HG03139 (cell line): ENCODE measurements around the gene TCF4.

Source experiments
- ATAC-seq: cut with Tn5 transposase; IDR thresholded peaks from one replicate; pipeline ENCODE4 v1.9.1; 2021; ENCODE audit not compliant: unreplicated experiment

TCF4 gene

DNA sequence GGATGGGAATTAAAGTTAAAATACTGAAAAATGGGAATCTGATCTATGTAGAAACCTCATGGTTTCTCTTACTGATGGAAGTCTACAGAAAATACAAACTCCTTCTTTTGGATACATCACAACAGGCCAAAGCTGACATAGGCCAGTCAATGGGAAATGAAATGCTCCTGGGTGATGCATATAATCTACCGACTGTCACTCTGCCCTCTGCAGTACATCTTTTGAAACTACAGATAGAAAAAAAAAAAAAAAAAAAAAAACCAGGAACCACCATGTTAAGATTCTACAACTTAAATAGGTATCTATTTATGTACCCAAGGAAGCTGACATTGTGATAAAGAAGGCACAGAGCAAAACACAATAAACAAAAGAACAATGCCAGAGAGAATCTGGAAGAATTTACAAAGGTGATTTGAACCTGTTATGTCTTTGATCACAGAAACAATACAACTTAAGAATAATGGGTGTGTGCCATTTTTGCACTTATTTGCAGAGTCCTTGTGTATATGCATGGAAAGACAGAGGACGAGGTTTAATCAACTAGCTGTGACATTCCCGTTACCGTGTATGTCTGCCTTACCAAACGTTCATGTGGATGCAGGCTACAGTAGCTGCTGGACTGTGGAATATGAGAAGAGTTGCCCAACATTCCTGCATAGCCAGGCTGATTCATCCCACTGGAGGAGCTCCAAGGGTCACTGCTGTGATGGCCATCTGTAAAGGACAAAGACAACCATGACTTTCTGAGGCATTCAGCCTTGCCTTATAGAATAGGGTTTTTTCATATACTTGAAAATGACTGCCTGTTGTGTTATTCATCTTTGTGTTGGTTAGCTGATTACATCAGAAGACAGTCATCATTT is 312.7 kb downstream of the TCF4 start:
- no peak for ATAC-seq

DNA sequence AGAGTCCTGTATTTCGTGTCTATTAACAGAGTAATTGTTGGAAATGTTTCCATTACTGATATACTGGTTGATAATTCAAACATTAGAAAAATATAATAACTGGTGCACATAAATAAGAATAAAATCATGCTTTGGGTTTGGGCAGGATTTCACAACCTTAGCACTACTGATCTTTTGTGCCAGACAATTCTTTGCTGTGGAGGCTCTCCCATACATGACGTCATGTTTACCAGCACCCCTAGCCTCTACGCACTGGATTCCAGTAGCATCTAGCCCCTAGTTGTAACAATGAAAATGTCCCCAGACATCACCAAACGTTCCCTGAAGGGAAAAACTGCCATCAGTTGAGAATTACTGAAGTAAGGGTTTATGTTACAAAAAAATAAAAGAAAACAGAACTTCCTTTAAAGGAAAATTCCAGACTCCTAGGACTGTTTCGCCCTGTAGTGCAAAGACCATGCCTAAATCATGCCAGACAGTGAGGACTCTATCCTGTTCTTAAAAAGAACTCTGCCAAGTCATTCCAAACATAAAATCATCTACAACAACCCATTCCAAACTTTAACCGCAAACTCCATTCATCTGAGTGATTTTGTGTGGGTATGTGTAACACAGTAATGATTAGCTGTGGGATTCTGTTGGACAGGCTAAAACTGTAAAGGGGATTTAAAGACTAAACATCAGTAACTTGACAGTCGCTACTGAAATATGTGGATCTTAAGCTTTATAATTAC is 315.3 kb downstream of the TCF4 start:
- no peak for ATAC-seq

DNA sequence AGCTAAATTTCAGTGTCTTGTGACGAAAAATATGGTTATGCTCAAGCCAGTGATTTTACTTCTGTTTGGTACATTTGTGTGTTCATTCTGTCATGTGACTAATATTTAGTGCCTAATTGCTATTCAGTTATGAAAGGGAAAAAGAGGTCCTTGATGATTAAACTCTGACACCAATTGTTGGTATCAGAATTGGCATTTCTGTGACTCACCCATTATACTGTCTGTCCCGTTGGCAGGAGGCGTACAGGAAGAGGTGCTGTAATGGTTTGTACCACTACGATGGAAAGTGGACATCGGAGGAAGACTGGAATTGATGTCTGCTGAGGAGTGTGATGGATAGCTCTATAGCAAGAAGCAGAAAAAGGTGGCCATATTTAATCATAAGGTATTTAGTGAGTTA is 318.4 kb downstream of the TCF4 start:
- no peak for ATAC-seq

DNA sequence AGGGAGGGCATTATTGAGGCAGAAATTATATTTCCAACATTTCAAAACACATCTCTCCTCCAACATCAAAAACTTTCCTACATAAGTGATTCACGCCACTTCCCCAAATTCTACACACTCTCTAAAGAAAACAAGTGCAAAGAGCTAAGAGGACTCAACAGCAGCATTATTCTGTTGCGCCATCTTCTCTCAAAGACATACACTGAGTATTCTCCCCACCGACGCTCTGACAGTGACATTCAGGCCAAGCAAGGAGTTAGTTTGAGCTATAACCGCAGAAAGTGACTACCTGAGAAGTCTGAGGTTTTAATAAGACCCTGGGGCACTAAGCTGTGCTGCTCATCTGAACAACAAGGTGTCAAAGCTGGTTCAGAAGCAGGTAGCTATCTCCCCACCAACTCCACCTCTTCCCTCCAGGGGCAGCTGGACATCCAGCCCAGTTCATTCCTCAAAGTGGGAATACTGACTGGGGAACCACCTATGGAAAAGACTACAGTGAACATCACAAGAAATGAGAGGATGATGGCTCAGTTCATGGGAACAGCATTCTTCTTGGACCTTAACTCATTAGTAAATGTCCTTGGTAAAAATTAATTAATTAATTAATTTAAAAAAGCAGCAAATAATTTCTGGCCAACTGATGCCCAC is 319.2 kb downstream of the TCF4 start:
- peak; percentile 28 for ATAC-seq

DNA sequence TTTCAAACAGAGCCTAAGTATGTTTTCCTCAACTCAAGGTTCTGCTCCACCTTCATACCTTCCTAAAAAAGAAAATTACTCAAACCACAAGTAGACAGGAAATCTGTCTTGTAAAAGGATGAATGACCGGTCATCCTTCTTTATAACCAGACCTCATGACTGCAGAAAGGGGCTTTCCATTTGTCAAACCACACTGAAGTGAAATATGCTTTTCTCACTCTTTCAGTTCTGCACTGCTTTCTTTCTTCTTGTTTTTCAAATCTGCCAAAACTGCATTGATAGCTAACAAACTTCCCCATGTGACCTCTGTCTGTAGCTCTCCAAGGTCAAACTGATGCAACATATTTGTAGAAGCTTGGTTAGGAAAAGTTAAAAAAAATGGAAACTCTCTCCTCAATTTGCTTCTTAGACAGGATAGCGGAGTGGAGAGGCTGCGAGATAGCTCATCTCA is 319.8 kb downstream of the TCF4 start:
- ATAC-seq, result peak; percentile 61

DNA sequence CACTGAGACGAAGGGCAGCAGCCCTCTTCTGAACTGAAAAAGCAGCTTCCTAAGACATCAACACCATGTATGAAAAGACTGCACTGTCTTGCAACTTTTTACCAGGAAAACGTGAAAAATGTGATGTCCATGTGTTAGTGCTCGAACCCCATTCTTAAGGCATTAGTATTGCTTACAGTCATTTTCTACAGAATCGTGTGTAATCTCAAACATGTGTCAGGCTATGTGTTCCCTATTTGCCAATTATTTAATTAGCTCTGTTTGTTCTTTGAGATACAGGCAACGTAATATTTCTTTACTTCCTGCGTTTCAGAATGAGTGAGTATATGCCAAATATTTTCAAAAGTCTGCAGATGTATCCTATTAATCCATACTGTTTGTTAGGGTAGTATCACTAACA is 321.0 kb downstream of the TCF4 start:
- no peak for ATAC-seq

DNA sequence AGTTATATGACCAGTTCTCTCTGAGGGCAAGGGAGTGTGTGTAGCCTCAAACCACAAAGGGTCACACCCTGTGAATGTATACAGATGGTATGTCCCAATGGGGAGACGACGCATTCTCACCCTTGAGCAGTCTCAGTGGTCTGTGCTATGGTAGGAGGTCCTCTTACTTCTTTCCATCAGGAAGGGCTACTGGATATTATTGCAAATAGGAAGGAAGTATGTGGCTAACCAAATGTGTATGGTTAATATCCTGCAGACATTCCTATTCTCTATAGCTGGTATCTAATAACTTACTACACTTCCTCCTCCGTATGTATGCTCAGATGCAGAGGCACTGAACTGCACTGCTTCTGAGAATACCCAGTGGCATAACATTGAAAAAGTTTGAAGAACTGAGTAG is 322.0 kb downstream of the TCF4 start:
- peak; percentile 59 for ATAC-seq

DNA sequence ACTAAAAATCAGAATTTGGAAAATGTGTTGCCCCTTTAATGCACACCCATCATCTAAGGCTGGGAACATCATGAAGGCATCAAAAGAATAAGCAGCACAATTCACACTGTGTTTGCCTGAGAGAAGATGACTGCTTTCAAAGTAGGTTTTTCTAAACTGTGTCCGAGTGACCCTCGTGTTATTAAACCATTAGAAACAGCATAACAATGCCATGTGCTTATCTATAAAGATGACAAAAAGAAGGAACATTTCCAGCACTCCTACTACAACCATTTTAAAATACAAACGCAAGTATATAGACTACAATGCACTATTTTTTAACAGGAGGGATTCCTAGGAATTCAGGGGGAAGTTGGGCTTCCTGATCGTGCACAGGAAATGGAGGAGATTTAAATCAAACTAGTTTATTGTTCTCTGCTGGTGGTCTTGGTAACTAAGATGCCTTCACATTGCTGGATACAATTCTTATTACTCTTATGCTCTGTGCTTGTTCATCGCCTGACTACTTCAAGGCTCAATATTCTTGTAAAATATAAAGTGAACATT is 322.8 kb downstream of the TCF4 start:
- ATAC-seq, result no peak

DNA sequence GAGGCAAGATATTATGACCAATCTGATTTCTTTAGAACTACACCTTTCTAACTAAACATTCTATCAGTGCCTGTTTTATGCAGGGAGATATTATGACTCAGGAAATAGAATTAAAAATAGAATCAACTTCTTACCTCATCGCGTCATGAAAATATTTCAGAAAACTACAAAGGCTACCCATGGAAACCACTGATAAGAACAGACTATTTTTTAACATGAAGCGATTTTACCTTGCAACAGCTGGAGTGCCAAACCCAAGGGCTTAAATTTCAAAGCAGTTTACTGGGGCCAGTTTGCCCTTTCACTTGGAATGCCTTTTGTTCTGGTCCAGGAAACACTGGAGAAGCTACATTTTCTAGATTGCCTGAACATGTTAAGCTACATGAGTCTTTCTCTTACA is 323.9 kb downstream of the TCF4 start:
- ATAC-seq, result no peak

DNA sequence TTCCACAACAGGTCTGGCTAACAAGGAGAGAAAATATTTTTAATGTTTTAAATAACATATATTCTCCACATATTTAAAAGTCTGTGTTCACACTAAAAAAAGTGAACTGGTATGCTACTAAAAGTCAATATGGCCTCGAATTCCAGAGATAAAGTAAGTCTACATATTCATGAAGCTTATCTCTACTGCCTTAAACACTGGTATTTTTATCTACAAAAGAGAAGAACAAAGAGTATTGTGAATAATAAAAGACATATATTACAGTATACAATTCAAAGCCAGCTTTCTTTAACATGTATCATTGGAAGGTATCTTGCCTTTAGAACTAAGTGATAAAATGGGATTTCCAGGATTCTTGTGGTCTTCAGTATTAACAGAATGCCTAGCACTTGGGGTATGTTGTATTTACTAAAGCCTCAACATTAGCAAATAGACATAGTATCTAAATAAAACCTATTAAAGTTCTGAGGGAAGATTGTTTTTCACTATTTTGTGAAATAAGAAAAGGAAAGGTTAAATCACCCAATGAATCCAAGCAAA is 325.9 kb downstream of the TCF4 start:
- ATAC-seq, result no peak

DNA sequence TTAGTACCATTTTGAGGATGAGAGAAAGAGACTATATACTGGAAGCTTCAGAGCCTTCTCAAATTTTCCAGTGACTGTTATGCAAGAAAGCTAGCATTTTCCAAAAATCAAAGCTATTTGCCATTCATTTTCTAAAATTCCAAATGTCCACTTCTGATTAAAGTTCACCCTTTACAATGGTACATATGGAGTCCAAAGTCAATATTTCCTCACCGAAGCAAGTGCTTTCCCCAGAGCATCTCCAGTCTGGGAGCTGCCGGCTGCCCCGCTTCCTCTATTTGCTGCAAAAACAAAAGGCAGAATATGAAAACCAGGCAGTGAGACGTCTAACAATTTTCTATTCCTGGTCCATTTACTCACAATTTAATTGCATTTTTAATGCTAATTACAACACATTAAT is 326.7 kb downstream of the TCF4 start:
- ATAC-seq, result no peak

DNA sequence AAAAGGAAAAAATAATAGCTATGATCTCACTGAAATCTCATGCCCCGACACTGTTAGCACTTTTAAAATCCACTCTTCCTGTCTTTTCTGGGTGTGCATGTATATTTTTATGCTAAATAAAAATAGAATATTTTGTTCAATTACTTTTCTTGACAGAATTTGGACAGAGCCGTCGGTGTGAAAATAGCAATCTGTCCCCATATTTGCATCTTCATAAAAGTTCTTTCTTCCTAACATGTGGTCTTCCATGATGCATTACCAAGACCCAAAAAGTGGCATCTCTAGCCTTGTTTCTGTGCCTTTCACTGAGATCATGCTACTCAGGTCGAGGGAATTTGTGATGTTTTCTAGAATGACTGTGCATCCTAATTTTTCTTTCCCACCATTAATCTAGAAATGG is 329.9 kb downstream of the TCF4 start:
- ATAC-seq, result no peak

DNA sequence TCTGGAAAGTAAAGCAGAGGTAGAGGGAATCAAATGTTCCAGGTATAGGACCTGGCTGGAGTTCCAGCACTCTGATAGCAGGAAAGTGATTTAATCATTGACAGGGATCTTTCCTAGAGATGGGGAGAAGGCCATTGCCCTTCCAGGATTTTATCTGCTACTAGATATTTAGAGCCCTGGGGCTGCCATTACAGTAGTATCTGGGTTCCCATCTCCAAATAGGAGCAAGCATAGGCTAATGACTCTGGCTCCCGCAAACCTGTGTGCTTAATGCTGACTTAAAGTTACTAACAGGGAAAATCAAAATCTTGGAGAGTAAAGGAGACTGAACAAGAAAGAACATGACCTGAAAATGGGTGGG is 331.1 kb downstream of the TCF4 start:
- ATAC-seq, result no peak

DNA sequence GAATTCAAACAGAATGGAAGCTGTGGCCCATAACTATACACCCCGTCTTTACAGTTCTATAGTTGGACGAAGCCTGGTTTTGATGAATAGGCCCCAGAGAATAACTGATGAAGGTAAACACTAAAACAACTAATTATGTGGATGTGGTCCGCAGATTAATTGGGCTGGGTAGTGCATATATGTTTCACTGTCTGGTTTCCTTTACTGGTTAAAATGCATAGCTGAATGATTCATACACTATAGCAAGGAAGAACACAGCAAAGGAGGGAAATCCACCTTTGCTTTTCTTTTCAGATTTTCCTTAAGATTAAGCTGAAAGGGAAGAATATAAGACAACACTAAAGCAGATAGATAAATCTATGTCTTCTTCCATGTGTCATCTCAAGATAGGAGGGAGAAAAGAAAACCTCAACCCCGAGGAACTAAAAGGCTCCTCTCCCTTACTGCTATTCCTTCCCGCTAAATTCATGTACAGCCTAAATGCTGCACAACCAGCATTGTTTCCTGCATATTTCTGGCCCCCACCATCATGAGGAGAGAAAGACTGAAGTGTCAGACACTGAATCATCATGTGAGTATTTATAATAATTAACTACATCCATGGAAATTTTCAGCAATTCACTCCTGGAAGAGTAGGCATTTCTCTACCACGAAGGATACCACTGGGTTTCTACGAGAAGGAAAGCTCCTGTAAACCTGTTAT is 331.6 kb downstream of the TCF4 start:
- ATAC-seq, result no peak

DNA sequence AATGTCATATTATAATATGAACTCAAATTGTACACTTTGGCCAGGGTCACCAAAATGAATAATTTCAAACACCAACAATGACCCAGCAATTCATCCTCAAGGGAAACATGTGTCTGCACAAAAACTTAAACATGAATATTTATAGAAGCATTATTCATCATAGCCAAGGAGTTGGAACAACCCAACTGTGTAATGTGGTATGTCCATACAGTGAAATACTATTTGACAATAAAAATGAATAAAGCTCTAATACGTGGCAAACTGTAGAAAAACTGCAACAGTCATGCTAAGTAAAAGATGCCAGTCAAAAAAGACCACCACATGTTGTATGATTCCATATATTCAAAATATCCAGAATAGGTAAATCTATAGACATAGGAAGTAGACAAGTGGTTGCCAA is 334.2 kb downstream of the TCF4 start:
- no peak for ATAC-seq

DNA sequence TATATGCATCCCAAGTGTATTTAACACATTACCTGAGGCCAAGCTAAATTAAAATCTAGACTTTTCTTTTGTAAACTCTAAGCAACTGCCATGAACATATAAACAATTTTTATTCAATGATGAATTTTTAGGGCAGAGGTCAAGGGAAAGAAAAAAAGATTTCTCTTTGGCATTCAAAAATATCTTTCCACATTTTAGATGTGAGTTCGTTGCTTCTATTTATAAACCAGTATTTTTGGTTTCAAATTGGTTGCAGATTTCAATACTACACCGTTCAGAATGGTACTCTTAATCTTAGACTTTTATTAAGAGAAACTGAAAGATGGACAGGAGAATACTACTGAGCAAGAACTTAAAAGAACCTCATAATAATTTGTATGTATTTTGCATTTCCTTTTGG is 335.1 kb downstream of the TCF4 start:
- ATAC-seq, result peak; percentile 52

DNA sequence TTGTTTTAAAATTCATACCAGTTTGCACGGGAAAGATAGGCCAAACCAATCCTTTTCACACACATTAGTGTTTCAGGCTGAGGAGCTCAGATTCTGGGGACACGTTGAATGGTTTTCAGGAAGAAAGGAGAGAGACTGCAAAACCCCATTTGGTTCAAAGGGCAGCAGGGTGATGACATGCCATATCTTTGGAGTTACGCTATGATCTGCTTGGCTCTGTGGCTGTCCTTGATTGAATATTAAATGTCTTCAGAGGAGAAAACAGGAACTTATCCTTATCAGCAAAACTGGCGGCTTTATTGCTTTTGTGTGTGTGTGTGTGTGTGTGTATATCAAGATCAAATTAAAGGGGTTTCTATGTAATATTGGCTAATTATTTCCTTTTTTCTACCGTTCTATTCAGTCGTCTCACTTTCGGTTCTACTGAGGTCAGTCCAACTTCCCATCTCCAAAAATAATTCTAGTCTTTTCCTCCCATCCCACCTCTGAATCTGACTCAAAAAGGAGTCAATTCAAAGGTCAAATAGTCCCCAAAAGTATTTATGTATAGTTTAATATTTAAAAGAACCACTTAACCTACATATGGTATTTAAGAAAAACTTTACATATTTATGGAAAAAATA is 335.8 kb downstream of the TCF4 start:
- no peak for ATAC-seq

DNA sequence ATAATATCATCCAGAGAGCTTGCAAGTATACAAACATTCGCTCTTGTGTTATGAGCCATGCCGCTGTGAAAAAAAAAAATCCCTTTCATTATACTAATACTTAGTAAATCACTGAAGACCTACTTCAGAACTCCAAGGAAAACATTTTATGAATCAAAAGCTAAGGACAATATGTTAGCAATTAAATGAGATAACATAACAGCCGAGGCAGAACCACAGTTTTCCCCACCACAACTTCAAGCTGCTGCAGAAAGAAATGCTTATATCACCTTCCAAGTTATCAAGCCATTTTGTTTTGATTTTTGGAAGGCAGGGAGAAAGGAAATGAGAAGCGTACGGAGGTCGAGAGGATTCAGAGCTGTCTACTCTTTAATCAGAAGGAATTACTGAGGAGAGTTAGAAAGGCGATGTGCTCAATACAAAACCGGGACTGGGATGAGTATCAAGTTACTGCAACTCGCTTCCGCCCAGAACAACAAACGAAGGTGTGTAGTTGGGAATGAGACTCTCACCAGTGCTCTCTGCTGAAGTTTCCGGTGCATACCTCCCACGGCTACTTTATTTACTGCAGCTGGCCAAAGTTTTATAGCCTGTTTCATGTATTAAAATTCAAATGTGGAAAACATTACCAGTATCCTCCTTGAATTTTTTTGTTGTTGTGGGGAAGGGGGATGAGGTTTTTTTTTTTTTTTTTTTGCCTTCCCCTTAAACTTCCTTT is 336.6 kb downstream of the TCF4 start:
- ATAC-seq, result no peak

DNA sequence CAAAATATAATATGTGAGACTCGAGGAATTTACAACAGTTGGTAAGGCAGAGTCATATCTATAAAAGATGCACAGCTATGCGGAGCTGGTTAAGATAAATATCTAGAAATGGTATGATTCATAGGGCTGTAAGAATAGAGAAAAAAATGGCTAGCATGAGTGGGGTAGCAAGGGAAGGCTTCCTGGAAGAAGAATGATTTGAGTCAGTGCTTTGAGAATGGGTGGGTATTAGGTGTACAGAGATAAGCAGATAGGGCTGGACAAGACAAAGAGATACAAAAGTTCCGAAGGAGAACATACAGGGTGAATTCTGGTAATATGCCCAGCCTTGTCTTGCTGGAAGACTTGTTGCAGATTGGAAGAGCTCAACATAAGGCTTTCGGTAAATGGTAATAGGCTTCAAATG is 337.2 kb downstream of the TCF4 start:
- ATAC-seq, result no peak

DNA sequence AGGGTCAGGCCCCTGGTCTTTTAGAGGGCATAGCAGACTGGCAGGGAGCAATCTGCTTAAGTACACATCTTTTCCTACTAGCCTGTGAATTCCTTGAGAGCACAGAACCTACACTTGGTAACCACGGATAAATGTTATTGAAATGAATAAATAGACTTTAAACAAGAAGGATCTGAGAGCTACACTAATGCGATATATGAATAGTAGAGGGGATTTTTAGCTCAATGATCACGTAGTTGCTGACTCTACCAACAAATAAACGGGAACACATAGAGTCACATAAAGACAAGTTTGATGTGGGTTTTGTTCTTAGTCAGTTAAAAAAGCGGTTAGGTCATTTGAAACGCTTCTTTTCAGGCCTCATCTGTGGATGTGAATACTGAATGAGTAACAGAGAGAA is 338.4 kb downstream of the TCF4 start:
- ATAC-seq, result no peak
